Measurements from ENCODE around the gene C18orf63.

Gene C18orf63

GRCh38 chr18:74375999-74376398 is 60.4 kb downstream of the C18orf63 start:
- DNase-seq = no peak

- DNase-seq = no peak
These were observed 60.9 kb downstream of the C18orf63 start for GRCh38 chr18:74376523-74376922.

GRCh38 chr18:74377776-74378175 is 62.1 kb downstream of the C18orf63 start:
- DNase-seq = no peak

GRCh38 chr18:74378179-74378682 is 62.6 kb downstream of the C18orf63 start:
- no peak for DNase-seq

- no peak for DNase-seq
These were observed 65.3 kb downstream of the C18orf63 start for GRCh38 chr18:74380916-74381315.

- DNase-seq = no peak
These were observed 66.1 kb downstream of the C18orf63 start for GRCh38 chr18:74381621-74382295.

- no peak for DNase-seq
These were observed 66.9 kb downstream of the C18orf63 start for GRCh38 chr18:74382481-74383017.

GRCh38 chr18:74387383-74387782 is 71.7 kb downstream of the C18orf63 start:
- no peak for DNase-seq

GRCh38 chr18:74388227-74388626 is 72.6 kb downstream of the C18orf63 start:
- no peak for DNase-seq

- DNase-seq = no peak
These were observed 73.7 kb downstream of the C18orf63 start for GRCh38 chr18:74389171-74389927.

- DNase-seq = no peak
These were observed 74.4 kb downstream of the C18orf63 start for GRCh38 chr18:74389991-74390390.

GRCh38 chr18:74390900-74391299 is 75.3 kb downstream of the C18orf63 start:
- DNase-seq = no peak

- DNase-seq = peak in 4 of 56 donors; percentile 4 to 14 (median 5)
These were observed 76.7 kb downstream of the C18orf63 start for GRCh38 chr18:74392323-74392722.

- DNase-seq = no peak
These were observed 79.4 kb downstream of the C18orf63 start for GRCh38 chr18:74395006-74395405.

- DNase-seq = no peak
These were observed 80.1 kb downstream of the C18orf63 start for GRCh38 chr18:74395648-74396154.

- DNase-seq = no peak
These were observed 80.8 kb downstream of the C18orf63 start for GRCh38 chr18:74396171-74397169.

- DNase-seq = no peak
These were observed 81.9 kb downstream of the C18orf63 start for GRCh38 chr18:74397572-74397971.

- no peak for DNase-seq
These were observed 83.7 kb downstream of the C18orf63 start for GRCh38 chr18:74399091-74399887.

GRCh38 chr18:74400813-74401212 is 85.2 kb downstream of the C18orf63 start:
- no peak for DNase-seq

- DNase-seq = no peak
These were observed 87.3 kb downstream of the C18orf63 start for GRCh38 chr18:74402806-74403433.
